ENCODE data around the gene EPHA2. TPM values are rescaled to one million over a fixed set of nuclear protein-coding genes. Genes with fewer than 3 reads are reported as not detected.

The EPHA2 gene
- total and polyA plus RNA-seq, 2 donors (not counting 3 experiments of a cell fraction or from before 2014, with no cell fraction given) = 141 to 147 TPM

DNA sequence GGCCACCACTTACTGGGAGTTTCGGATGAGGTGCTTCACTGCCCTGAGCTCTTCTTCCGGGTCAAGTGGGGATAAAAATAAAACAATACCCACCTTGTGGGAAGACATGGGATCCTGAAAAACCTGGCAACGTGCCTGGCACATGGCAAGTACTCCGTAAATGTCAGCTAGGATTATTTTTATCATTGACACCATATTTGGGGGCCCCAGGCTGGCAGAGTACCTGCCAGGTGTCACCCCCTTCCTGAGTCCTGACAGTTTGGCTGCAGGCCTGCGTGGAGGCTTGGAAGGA lies 9.2 kb upstream of the EPHA2 start:
- Histone ChIP-seq H3K4me1 (ENCODE audit: control insufficient read depth, extremely low read depth, insufficient read depth, low read length) (peaks cover 15% of the 10 kb centered on the region), H3K9me1 (replicated peaks; ENCODE audit: control insufficient read depth, extremely low read depth, insufficient read depth, low read length) (no peaks in the 10 kb centered on the region), H3K9me3 (replicated peaks; ENCODE audit: control insufficient read depth, insufficient read depth, low read length) (no peaks in the 10 kb centered on the region), H3K27me3 (ENCODE audit: control insufficient read depth in 2 of 2, insufficient read depth in 2 of 2, low read length in 2 of 2) (no peaks in the 10 kb centered on the region), H3K9ac (replicated peaks; ENCODE audit: extremely low read depth, insufficient read depth, low read length) (no peak overlapping the region), H3K4me2 (ENCODE audit: insufficient read depth, low read length) (no peak overlapping the region), H3K36me3 (ENCODE audit: control insufficient read depth in 2 of 2, extremely low read depth in 1 of 2, insufficient read depth in 2 of 2, low read length in 2 of 2) (no peaks in the 10 kb centered on the region), H3K4me3 (replicated peaks in 1 of 3; ENCODE audit: insufficient read depth in 1 of 3, low read depth in 1 of 3, low read length in 3 of 3) (no peak overlapping the region), H4K20me1 (replicated peaks; ENCODE audit: control insufficient read depth, extremely low read depth, insufficient read depth, low read length) (no peaks in the 10 kb centered on the region), H2AFZ (ENCODE audit: low read depth, low read length) (no peak overlapping the region), H3K79me2 (ENCODE audit: control insufficient read depth, insufficient read depth, low read length) (no peaks in the 10 kb centered on the region), H3K27ac (ENCODE audit: insufficient read depth, low read depth, low read length) (peak overlapping the region; percentile 68)
- intact Hi-C loops (cut with micrococcal nuclease) = no loop called here
- dilution Hi-C loops (cut with MboI; ENCODE audit: extremely low pct_ligation_motif_present, low sequenced_read_pairs) = no loop called here
- FAIRE-seq (no peak), DNase-seq (ENCODE audit: low read depth, low spot score) (no peak)
- no TSS peak for BruUV-seq (replicated peaks)
- CTCF ChIA-PET = interaction anchor here (0.7 to 2.2 kb wide), 6 partner anchors 8 to 85 kb away, joined by 3 to 8 read pairs (median 4); no protein-coding TSS in a partner anchor
- TF ChIP-seq GATA2 (IDR thresholded peaks at IDR 0.05; ENCODE audit: insufficient read depth, insufficient read length, low read depth, low read length) = no peak
- TF ChIP-seq FOS (IDR thresholded peaks at IDR 0.05; ENCODE audit: borderline replicate concordance, insufficient read depth, low read length) = no peak
- TF ChIP-seq, protein P1, sequence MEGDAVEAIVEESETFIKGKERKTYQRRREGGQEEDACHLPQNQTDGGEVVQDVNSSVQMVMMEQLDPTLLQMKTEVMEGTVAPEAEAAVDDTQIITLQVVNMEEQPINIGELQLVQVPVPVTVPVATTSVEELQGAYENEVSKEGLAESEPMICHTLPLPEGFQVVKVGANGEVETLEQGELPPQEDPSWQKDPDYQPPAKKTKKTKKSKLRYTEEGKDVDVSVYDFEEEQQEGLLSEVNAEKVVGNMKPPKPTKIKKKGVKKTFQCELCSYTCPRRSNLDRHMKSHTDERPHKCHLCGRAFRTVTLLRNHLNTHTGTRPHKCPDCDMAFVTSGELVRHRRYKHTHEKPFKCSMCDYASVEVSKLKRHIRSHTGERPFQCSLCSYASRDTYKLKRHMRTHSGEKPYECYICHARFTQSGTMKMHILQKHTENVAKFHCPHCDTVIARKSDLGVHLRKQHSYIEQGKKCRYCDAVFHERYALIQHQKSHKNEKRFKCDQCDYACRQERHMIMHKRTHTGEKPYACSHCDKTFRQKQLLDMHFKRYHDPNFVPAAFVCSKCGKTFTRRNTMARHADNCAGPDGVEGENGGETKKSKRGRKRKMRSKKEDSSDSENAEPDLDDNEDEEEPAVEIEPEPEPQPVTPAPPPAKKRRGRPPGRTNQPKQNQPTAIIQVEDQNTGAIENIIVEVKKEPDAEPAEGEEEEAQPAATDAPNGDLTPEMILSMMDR (IDR thresholded peaks at IDR 0.05; ENCODE audit: extremely low read depth in 1 of 2, insufficient read depth in 1 of 2, low read depth in 1 of 2, low read length in 2 of 2) = no peak
- TF ChIP-seq POLR2AphosphoS5 (IDR thresholded peaks at IDR 0.05; ENCODE audit: insufficient read depth, low read depth, low read length) = no peak
- TF ChIP-seq EZH2 (IDR thresholded peaks at IDR 0.05; ENCODE audit: borderline replicate concordance, low read depth, low read length, severe bottlenecking) = no peak
- no peak for TF ChIP-seq MYC (IDR thresholded peaks at IDR 0.05; ENCODE audit: low read depth, low read length)
- no peak for TF ChIP-seq JUN (IDR thresholded peaks at IDR 0.05; ENCODE audit: borderline replicate concordance, insufficient read depth, insufficient read length, low read depth)
- no peak for TF ChIP-seq POLR2A (IDR thresholded peaks at IDR 0.05; ENCODE audit: low read depth, low read length)
- TF ChIP-seq, protein P2, sequence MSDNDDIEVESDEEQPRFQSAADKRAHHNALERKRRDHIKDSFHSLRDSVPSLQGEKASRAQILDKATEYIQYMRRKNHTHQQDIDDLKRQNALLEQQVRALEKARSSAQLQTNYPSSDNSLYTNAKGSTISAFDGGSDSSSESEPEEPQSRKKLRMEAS (IDR thresholded peaks at IDR 0.05; ENCODE audit: insufficient read depth, insufficient read length) = no peak
- POLR2A ChIA-PET = interaction anchor here (1.4 kb wide), 1 partner anchor 9 kb away, joined by 5 read pairs; no protein-coding TSS in a partner anchor

Data from endothelial cell of umbilical vein (primary cell).